KOPT-K1 (cell line): ENCODE results near the gene PRCP.
"Not testable (repeated sequence)": the region's sequence is repeated elsewhere in the genome, so short reads cannot be mapped to it uniquely, and the experiment has no call there.

Source experiments
- H3K27ac ChIP-seq: fragments of 200-600 bp; sonication (generic); 2 replicates; pipeline ENCODE4 v1.5.1; 2016; ENCODE audit warnings: antibody characterized with exemption, mild to moderate bottlenecking, low read depth, low read length; ENCODE audit not compliant: poor library complexity, severe bottlenecking
- H3K36me3 ChIP-seq: fragments of 200-600 bp; sonication (generic); 2 replicates; pipeline ENCODE4 v1.5.1; 2017; ENCODE audit warnings: antibody characterized with exemption, mild to moderate bottlenecking, low read length, moderate library complexity; ENCODE audit not compliant: insufficient read depth
- H3K9me3 ChIP-seq: fragments of 200-600 bp; sonication (generic); 2 replicates; pipeline ENCODE4 v1.5.1; 2017; ENCODE audit warnings: antibody characterized with exemption, low read length, mild to moderate bottlenecking; ENCODE audit not compliant: insufficient read depth, poor library complexity, severe bottlenecking

PRCP gene

DNA sequence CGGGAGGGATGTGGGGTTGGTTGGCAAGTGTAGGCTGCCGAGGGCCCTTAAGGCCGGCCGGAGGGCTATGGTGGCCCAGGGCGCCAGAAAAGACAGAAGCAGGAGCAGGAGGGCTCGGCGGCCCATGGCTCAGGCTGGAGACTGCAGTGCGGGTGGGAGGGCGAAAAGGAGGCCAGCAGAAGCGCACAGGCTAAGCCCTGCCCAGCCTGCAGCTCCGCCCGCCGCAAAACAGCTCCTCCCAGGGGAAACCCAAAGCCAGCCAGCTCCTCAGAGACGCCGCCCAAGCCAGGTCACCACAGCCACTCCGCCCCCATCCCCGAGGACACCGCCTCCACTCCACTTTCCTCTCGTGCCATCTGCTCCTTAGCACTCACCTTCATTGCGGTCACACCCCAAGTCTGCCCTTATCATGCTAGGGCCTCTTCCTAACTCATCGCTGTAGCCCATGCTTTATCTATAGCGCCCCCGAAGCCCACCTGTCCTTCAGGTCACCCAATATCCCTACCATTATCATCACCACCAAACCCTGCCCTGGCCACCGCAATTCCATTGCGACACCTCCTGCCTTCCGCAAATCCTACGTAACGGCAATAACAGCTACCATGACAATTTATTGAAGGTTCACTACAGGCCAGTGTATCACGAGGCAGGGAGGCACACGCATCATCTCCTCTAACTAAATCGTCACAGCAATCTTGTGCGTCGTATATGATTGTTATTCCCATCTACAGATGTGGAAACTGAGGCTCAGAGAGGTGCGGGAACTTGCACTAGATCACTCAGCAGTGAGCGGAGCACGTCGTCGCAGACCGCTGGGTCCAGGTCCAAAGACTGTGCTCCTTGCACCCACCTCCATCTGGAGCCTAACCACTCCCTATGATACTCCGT is at the start of gene PRCP:
Gene PRCP, minus strand, starts transcription at position 154 of the 888 bp plus-strand sequence. Its CDS starts 28 bp downstream, at position 126.
- Histone ChIP-seq H3K9me3 (no peaks in the 10 kb centered on the region), H3K36me3 (no peaks in the 10 kb centered on the region), H3K27ac (peak within 1 kb of the TSS; percentile 66)

DNA sequence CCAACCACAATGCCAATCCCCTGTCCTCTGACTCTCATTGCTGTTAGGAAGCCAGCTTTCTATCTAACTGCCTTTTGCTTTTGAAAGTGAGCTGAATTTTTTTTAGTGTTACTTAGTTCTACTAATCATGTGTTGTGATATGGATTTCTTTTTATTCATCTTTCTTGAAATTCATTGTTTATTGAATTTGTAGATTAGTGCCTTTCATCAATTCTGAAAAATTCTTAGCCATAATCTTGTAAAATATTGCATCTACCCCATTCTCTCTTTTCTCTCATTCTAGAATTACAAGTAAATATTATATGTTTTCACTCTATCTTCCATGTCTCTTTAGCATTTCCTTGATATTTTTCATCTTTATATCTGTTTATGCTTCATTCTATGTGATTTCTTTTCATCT is 49.1 kb upstream of the PRCP start:
- H3K9me3 ChIP-seq = peaks cover 9% of the 10 kb centered on the region
- no peak overlapping the region for H3K27ac ChIP-seq
- H3K36me3 ChIP-seq = no peaks in the 10 kb centered on the region

DNA sequence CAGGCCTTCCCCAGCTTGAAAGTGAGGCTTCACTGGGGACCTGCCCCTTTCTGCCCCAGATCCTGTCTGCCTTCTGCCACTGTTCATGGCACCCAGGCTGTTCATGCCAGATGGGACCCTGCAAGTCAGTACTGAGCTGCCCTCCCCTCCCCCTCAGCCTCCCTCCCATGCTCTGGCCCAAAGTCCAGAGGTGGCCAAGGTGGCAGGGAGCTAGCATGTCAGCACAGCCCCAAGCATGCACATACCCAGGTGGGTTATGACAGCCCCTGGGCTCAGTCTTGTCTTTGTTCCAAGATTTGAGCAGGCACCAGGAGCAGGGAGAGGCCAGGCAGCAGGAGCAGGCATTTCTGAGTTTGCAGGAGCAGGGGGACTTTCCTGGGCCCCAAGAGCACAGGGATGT is 45.5 kb upstream of the PRCP start:
- H3K27ac ChIP-seq = no peak overlapping the region
- no peaks in the 10 kb centered on the region for H3K36me3 ChIP-seq
- no peaks in the 10 kb centered on the region for H3K9me3 ChIP-seq

DNA sequence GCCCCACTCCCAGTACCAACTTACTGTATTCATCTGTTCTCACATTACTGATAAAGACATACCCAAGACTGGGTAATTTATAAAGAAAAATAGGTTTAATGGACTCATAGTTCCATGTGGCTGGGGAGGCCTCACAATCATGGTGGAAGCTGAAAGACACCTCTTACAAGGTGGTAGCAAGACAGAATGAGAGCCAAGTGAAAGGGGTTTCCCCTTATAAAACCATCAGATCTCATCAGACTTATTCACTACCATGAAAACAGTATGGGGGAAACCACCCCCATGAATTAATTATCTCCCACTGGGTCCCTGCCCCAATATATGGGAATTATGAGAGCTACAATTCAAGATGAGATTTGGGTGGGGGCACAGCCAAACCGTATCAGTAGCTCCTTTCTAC is 44.8 kb upstream of the PRCP start:
- H3K27ac ChIP-seq, H3K9me3 ChIP-seq, H3K36me3 ChIP-seq: not testable (repeated sequence)

DNA sequence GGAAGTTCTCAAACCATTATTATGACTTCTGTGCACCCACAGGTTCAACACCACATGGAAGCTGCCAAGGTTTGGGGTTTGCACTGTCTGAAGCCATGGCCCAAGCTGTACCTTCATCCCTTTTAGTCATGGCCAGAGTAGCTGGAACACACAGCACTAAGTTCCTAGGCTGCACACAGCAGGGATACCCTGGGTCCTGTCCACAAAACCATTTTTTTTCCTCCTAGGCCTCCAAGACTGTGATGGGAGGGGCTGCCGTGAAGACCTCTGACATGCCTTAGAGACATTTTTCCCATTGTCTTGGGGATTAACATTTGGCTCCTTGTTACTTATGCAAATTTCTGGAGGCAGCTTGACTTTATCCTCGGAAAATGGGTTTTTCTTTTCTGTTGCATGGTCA is 44.0 kb upstream of the PRCP start:
- H3K9me3 ChIP-seq = no peaks in the 10 kb centered on the region
- no peak overlapping the region for H3K27ac ChIP-seq
- H3K36me3 ChIP-seq = no peaks in the 10 kb centered on the region

DNA sequence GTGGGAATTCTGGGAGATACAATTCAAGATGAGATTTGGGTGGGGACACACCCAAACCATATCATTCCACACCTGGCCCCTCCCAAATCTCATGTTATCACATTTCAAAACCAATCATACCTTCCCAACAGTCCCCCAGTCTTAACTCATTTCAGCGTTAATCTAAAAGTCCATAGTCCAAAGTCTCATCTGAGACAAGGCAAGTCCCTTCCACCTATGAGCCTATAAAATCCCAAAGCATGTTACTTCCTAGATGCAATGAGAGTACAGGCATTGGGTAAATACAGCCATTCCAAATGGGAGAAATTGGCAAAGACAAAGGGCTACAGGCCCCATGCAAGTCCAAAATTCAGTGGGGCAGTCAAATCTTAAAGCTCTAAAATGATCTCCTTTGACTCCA is 43.2 kb upstream of the PRCP start:
- H3K27ac ChIP-seq, H3K9me3 ChIP-seq, H3K36me3 ChIP-seq: not testable (repeated sequence)

DNA sequence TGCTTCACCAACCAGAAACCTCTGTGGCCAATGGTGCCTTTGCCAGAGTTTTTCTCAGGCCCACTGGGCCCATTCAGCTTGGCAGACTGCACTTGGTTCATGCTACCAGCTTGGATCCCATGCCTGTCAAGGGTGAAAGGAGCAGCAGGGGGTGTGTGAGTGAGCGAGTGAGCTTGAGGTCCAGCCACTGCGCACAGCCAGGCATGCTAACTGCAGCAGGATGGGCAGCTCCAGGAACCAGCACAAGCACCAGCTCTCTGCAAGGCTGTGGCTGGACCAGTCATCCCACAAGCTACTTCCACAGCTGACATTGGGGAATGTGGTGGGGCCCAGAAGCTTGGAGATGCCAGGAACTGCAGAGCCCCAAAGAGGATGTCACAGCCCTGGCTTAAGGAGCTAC is 42.1 kb upstream of the PRCP start:
- Histone ChIP-seq H3K9me3 (no peaks in the 10 kb centered on the region), H3K36me3 (no peaks in the 10 kb centered on the region)

DNA sequence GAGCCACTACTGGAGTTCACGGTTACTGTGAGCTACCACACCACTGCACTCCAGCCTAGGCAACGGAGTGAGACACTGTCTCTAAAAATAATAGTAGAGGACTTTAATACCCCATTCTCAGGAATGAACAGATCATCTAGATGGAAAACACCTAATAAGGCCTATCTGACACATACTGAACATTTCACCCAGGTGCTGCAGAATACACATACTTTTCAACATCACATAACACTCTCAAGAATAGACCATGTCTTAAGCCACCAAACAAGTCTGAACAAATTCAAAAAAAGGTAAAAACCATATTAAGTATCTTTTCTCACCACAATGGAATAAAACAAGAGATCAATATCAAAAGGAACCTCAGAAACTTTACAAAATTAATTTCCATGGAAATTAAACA is 39.2 kb upstream of the PRCP start:
- Histone ChIP-seq H3K36me3 (peaks cover 13% of the 10 kb centered on the region), H3K27ac (no peak overlapping the region), H3K9me3 (no peaks in the 10 kb centered on the region)

More for the DNA sequence above, 42.1 kb upstream of the PRCP start:
- no peak overlapping the region for H3K27ac ChIP-seq

DNA sequence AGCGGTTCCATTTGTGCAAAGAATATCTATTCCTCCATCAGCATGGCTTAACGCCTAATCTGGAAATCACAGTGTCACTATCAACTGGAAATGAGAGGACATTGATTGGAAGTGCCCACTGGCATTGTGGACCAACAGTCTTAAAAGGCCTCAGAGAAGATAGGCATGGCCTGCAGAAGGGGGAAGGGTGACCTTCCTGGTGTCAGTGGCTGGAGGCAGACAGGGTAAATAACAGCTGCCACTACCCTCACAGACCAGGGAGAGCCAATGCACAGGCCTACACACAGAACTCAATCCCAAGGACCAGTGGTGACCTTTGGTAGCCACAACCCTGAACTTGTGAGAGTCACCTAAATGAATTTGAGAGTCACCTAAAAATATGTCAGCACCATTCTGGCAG is 37.3 kb upstream of the PRCP start:
- Histone ChIP-seq H3K36me3 (peaks cover 32% of the 10 kb centered on the region), H3K27ac (no peak overlapping the region), H3K9me3 (no peaks in the 10 kb centered on the region)

DNA sequence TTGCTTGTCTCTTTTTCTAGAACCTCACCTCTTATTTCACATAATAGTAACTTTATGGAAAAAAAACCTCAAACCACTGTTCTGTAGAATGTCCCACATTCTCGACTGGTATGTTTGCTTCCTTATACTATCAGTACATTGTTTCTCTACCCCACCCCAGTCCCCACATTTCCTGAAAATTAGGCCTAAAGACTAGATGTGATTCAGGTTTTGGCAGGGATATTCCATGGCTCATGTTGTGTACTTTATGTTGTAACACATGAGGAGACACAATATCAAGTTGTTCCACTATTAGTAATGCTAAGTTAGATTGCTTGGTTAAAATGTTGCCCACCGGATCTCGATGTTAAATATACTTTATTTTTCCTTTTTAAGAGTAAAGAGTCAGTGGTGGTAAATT is 36.0 kb upstream of the PRCP start:
- peaks cover 45% of the 10 kb centered on the region for H3K36me3 ChIP-seq
- H3K9me3 ChIP-seq = no peaks in the 10 kb centered on the region

DNA sequence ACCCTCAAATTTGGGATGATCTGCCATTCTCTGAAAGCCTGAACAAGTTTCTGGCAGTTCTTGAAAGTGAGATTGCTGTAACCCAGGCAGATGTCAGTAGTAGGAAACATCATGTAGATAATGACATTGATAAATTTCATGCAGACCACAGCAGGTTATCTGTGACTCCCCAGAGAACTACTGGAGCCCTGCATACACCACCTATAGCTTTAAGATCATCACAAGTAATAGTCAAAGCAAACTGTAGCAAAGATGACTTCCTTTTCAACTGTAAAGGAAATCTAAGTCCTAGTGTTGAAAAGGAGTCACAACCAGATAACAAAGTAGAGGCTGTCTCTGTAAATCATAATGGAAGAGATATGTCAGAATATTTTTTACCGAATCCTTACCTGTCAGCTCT is 32.3 kb upstream of the PRCP start:
- H3K36me3 ChIP-seq = peaks cover 63% of the 10 kb centered on the region
- no peaks in the 10 kb centered on the region for H3K9me3 ChIP-seq
- peak overlapping the region; percentile 35 for H3K27ac ChIP-seq

More for the DNA sequence above, 36.0 kb upstream of the PRCP start:
- no peak overlapping the region for H3K27ac ChIP-seq

DNA sequence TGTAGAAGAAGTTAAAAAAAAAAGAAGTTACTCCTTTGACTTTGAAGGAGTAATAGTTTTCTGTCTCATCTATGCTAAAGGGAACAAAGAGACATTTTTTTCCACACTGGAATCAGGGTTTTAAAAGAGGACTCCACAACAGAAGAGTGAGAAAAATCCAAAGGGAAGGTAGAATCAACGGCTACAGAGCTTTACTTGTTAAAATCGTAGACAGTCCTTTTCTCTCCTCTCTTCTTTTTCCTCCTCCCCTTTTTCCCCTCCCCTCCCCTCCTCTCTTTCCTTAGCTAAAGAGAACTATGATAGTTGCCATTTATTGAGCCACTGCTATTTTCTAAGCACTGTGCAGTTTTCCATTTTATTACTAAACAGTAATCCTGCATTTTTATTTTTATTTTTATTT is 30.5 kb upstream of the PRCP start:
- H3K9me3 ChIP-seq = no peaks in the 10 kb centered on the region
- H3K27ac ChIP-seq = no peak overlapping the region
- H3K36me3 ChIP-seq = peaks cover 67% of the 10 kb centered on the region

DNA sequence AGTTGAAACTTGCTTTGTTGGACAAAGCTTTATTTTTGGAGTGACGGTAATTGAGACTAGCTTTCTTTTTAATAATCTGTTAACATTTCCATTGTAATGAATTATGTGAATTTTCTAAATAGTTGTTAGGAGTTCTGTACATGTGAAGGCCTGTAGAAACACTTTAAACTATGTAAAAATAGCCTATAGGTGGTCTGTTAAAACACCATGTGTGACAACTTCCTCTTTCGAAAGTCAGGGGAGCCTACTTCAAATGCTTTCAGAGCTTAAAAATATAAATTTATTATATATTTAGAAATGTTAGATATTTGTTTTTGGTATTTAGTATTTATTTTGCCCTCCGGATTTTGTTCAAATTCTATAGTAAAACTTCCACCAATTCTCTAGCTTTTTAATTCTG is 30.0 kb upstream of the PRCP start:
- Histone ChIP-seq H3K36me3 (peaks cover 64% of the 10 kb centered on the region), H3K9me3 (no peaks in the 10 kb centered on the region), H3K27ac (no peak overlapping the region)

DNA sequence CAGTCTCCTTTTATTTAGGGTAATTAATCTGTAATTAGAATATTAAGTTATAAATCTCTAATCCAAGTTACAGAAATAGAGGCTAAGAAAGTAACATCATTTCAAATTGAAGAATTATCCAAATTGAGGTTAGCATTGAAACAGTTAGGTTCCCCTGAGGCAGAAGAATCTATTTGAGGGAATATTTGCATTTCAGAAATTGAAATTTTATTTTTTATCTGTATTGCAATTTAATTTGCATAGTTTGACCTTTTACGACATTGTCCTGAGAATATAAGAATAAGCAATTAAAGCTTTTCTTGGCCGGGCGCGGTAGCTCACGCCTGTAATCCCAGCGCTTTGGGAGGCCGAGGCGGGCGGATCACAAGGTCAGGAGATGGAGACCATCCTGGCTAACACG is 28.9 kb upstream of the PRCP start:
- Histone ChIP-seq H3K36me3 (peaks cover 64% of the 10 kb centered on the region), H3K9me3 (no peaks in the 10 kb centered on the region), H3K27ac (no peak overlapping the region)

DNA sequence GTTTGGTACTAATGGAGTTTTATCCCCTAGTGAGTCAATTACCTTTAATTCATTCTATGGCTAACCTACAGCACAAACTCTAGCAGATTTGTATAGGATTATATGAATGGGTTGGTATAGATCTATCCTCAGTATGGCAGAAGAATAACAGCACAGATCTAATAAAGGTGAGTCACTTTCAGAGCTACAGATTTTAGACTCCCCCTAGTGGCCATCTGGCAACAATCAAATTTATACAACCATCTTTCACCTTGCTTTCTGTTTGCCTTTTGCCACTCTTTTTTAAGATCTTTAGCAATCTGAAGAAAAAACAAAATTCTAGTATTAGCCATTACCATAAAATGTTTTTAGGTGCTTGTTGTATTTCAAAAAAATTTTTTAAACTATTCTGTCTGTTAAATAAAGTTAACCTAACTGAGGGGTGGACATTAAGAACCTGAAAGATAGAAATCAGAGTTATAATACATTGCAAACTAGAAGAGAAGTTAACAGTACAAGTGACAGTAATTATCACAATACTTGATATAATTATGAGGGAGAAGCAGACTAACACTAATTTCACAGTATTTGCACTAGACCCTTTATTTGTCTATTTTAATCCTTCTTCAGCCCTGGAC is 27.1 kb upstream of the PRCP start:
- H3K27ac ChIP-seq = no peak overlapping the region
- peaks cover 64% of the 10 kb centered on the region for H3K36me3 ChIP-seq
- H3K9me3 ChIP-seq = no peaks in the 10 kb centered on the region
